ENCODE data around the gene MAGI2.

MAGI2 gene

DNA sequence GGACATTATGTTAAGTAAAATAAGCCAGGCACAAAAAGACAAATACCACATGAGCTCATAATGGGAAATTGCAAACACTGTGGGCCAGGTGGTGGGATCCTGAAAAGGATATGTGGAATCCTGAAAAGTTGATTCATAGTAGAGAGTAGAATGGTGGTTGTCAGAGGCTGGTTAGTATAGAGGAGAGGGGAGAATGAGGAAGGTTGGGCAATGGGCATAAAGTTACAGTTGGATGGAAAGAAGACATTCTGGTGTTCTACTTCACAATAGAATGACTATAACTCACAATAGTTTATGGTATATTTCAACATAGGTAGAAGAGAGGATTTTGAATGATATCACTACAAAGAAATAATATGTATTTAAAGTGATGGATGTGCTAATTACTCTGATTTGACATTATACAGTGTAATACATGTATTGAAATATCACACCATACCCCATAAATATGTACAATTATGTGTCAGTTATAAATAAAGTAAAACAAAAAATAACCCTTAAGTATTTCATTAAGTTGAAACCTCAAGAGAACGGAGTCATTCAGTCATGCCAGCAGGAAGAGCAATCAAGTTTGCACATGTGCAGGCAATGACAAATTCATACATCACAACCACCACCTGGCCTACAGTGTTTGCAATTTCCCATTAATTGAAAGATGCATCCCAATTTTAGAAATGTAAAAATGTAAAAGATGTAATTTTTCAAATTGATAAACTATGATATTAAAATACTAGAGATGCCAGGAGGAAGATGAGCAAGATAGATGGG lies 156.7 kb downstream of the MAGI2 start:
- DNase-seq = no peak

DNA sequence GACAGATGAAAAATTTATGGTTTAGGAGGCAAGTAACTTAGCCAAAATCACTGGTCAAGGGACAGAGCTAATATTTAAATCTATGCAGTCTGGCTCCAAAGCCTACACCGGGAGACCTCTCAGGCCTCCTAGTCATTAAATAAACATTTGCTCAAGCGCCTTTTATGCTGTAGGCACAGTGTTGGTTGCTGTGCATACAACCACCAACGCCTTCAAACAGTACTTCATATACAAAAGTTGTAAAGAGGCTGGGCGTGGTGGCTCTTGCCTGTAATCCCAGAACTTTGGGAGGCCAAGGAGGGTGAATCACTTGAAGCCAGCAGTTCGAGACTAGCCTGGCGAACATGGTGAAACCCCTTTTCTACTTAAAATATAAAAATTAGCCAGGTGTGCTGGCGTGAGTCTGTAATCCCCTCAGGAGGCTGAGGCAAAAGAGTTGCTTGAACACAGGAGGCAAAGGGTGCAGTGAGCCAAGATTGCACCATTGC lies 159.8 kb downstream of the MAGI2 start:
- DNase-seq = no peak

DNA sequence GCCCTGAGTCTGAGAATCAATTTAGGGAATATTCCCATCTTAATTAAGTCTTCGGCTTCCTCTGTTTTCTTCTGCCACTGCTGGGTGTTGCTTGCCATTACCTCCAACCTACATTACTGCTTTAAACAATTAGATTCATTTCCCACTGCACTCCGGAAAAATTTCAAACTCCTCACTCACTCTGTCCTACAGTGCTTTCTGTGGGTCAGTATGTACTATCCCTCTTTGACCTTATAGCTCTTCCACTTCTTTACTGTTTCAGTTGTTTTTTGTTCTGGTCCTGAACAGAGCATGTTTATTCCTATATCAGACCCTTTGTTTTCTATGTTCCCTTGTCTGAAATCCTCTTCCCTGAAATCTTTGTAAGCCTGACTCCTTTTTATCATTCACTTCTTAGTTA lies 160.6 kb downstream of the MAGI2 start:
- no peak for DNase-seq

DNA sequence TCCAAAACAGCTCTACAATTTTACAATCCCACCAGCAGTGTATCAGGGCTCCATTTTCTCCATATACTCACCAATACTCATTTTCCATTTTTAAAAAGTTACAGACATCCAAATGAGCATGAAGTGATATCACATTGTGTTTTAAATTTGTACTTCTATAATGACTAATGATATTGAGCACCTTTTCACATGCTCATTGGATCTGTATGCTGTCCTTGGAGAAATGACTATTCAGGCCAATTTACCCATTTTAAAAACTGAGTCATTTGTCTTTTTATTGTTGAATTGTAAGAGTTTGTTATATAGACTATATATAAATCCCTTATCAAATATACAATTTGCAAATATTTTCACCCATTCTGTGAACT lies 162.0 kb downstream of the MAGI2 start:
- DNase-seq = no peak

DNA sequence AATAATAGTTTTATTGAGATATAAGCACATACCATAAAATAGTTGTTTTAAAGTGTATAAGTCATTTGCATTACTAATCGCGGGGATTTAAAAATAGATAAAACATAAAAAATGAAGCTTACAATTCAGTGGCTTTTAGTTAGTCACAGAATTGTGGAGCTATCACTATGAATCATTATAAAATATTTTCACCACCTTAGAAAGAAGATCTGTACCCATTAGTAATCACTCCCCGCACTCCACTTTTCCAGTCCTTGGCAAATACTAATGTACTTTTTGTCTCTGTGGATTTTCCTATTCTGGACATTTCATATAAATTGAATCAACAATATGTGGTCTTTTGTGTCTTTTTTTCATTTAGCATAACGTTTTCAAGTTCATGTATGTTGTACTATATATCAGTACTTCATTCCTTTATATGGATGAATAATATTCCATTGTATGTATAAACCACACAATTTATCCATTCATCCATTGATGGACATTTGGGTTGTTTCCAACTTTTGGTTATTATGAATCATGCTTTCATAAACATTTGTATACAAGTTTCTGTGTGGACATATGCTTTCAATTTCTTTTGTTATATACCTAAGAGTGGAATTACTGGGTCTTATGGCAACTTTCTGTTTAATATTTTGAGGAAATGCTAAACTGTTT lies 162.5 kb downstream of the MAGI2 start:
- no peak for DNase-seq

DNA sequence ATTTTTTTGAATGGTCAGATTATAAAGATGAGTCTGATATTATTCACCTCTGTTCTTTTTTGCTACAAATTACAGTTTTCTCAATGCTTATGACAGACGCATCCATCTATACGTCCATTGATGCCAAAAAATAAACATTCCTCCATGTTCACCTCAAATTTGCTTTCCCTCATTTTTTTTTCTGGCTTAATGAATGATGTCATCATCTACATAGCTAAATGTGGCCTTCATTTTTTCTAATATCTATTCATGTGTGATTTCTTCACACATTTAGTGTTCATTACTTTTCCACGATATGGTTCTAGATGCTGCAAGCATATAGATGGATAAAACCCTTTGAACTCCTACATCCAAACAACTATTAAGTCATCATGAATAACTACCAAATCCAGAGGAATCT lies 163.1 kb downstream of the MAGI2 start:
- DNase-seq = no peak

DNA sequence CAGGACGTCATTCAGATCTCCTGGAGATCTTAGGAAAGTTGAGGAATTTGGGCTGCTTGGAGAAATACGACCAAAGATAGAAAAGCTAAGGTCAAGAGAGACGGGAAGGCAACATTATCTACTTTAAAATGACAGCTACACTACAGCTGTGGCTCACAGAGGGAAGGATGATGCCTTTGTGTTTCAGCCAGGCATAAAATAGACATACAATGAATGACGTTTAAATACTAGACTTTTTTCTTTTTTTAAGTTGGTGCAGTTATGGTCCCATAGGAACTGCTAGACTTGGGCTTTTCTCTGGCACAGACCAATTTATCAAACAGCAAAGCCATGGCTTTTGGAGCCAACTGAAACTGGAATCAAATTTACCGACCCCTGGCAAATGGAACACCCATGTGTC lies 164.8 kb downstream of the MAGI2 start:
- no peak for DNase-seq

DNA sequence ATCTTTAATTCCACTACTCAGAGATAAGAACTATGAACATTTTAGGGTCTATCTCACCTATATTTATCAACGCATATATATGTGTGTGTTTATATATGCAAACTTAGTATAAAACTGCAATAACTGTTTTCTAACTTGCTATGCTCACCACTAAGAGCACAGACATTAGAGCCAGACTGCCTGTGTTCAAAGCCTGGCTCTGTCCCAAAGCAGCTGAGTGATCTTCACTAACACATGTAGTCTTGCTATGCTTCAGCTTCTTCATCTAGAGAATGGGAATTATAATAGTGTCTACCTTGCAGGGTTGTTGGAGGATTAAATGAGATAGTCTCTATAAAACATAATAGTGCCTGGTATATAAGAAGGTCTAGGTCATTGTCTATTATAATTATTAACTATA lies 165.5 kb downstream of the MAGI2 start:
- DNase-seq = no peak

DNA sequence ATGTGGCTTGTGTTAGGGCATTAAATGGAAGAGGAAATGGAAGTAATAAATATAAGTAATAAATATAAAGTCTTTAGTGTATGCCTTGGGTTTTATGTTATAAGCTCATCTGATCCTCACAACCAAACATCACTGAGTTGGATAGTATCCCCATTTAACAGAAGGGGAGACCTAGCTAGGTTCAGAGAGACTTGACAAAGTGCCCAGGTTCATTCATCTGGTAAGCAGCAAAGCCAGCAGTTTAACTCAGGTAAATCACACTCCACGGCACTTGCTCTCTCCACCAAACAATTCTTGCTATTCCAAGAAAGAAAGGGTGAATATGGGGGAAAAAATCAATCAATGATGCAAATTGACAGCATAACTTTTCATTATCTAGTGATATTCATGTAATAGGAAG lies 167.3 kb downstream of the MAGI2 start:
- DNase-seq = no peak

DNA sequence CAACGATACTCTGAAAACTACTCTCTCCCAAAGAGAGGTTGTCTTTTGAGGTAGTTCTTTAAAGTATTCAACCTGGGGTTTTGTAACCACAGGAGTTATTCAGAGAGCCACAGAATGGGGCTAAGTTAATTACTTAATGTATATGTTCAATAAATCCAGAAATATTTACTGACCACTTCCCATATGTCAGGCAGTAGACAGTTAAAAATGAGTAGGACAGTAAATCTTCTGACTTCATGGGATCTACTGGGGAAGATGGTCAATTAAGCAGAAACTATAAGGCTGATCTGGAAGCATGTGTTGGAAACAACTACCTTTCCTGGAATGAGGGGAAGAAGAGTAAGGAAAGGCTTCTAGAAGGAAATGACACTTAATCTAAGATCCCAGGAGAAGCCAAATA lies 167.7 kb downstream of the MAGI2 start:
- DNase-seq = no peak

DNA sequence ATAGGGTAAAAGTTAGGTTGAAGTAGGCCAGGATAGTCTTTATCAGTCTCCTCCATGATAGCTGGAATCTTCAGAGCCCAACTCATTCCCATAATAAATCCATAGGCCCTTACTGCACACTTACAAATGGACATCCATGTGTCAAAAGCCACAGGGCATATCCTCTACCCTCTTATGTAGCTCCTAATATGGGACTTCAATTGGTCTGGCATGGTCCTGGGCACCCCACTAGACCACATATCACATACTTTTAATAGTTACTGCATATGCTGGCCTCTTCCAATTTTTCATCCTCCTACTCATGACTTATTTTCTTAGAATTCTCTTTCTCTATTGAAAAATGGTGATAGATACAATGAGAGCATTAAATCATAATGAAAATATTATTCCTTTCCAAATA lies 169.3 kb downstream of the MAGI2 start:
- no peak for DNase-seq

DNA sequence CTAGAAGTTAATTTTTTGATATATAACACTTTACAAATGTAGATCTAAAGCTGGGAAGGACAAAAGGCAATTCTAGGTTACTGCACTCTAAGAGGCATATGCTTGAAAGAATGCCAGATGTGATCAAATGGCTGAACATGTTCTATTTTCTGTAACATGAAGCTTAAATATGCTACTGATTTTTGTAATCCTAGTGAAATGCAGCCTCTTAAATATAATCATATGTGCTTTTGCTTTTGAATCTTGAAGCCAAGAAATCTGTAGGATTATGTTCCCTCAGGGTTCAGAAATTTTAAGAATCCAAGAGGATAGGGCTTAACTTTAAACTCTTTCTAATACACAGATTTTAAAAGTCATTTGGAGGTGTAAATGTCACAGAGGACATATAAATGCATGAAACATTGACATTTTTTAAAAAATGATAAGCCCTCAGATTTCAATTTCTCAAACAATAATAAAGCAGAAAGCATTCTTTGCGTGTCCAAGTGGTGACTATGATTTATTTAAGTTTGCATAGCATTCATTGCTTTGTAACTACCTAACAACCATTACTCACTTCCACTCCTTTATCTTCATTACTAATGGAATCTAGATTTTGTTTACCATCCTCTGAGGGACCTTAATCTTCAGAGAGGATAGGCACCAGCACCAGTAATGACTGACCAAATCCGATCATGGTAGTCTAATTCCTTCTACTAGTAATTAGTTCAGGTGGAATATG lies 170.4 kb downstream of the MAGI2 start:
- no peak for DNase-seq

DNA sequence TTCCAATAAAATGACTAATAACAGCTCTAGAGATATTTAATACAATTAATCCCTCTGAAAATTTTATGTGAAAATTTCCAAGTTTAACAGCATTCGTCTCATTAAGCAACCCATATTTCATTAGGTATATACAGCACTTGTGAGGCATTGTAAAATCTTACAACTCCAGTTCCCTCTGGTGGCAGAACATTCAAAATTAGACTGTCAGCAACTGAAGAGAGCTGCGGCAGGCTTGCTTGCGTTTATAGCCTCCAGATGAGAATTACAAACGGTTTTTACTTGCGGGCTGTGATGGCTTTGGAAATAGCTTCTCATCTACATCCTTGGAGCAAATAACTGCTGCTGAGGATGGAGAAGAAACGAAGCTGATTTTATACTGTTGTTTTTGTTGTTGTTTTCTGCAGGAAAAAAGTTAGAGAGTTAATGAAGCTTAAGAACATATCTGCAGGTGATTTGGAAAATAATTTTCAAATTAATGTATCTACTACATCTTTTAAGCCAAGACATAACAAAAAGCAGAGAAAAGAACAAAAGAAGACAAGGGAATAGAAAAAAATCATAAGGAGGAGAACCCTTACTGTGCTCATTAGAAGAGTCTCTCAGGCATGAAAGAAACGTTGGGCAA lies 171.3 kb downstream of the MAGI2 start:
- no peak for DNase-seq

DNA sequence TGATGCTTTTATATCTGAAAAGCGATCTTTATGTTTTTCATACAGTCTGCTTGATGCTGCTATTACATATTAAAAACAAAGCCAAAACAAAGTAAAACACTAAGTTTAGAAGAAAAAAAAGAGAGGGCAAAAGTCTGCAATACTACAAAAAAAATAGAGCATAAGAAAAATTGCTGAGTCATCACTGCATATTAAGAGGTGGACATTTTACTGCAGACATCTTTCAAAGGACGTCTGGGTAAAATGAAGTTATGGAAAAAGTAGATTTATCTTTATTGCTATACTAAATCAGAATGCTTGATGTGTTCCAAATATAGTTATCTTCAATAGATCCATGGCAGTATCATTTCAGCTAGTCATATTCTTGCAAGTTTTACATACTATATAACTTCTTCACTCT lies 172.0 kb downstream of the MAGI2 start:
- no peak for DNase-seq

DNA sequence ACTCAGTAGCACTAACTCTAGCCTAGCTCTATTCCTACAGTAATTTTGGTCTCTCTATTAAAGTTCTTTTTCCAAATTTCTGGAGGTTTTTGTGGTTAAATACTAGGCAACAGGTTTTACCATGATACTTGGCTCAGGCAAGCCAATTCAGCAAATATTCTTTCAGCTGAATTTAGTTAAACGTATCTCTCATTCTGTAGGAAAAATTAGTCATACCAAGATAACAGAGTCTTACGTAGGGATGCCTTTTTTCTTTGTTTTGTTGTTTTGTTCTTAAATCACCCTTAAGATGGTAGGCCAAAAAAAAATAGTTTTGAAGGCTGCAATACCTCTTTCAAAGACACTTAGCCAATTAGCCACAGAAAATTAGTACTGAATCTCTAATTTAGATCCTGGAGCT lies 180.5 kb downstream of the MAGI2 start:
- DNase-seq = no peak

DNA sequence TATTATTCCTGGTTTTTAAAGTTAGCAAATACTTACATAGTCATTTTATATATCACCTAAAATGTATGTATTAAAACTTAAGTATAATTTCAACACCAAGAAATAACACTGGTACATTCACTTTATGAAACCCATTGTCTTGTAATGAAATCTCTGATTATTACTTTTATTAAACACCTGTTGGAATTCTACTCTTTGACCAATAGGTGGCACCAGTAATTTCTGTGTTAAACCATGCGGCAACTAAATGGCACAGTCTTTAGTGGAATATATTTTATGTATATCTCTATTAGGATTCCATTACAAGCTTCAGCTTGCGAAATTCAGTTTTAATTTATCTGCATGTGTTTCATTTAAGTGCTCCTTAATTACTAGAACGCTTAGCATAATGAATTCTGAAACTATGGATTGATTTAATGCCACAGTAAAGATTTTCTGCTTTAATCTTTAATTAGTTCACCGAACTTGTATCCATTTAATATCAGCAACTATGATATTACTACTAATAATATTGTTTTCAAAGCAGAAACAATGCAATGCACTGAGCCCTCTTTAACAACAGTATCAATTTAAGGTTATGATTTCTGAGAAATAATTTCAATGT lies 181.3 kb downstream of the MAGI2 start:
- no peak for DNase-seq

DNA sequence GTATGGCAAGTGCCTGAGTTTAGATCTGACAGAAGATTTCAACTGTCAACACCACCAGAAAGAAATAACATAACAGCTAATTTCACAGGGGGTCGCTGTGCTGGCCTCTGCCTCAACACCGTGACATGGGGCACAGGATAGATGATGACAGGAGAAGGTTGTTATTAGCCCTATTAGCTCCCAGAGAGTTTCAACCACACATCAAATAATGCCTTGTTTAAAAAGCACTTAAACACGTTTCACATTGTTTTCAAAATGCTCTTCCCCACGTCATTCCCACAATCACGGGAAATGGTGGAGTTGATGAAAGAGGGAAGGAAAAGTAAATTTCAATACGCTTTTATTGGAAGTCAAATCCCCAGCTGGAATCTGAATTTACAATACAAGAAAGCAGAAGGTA lies 184.7 kb downstream of the MAGI2 start:
- no peak for DNase-seq

DNA sequence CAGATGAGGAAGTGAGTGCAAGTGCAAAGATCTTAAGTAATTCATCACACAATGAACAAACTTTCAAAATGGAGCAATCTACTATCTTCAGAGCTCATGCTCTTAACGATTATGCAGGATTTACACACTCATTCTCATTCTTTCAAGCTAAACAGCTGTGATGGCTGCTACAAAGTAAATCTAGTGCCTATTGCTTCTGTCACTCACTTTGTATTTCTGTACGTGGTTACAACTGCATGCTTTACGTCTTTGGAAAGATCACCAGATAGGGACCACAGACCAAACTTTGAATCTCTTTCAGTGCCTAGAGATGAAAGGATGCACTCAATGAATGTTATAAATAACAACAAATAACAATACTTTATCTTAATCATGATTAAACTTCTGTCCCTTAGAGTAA lies 194.6 kb downstream of the MAGI2 start:
- no peak for DNase-seq

DNA sequence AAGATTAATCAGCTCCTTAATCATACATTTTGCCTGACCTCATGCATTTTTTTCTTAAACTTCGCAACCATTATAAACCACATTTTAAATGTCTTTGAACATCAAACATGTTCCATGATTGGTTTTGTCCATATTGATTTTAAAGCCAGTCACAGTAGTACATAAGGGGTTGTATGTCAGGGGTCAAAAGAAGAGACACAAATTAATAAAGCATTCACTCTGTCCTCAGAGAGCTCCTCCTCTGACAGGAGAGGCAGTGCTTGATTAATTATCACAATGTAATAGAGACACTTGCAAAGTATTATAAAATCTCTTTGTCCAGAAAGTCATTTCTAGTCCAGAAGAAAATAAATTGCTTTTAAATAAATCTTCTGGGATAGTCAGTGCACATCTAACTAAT lies 195.5 kb downstream of the MAGI2 start:
- no peak for DNase-seq

DNA sequence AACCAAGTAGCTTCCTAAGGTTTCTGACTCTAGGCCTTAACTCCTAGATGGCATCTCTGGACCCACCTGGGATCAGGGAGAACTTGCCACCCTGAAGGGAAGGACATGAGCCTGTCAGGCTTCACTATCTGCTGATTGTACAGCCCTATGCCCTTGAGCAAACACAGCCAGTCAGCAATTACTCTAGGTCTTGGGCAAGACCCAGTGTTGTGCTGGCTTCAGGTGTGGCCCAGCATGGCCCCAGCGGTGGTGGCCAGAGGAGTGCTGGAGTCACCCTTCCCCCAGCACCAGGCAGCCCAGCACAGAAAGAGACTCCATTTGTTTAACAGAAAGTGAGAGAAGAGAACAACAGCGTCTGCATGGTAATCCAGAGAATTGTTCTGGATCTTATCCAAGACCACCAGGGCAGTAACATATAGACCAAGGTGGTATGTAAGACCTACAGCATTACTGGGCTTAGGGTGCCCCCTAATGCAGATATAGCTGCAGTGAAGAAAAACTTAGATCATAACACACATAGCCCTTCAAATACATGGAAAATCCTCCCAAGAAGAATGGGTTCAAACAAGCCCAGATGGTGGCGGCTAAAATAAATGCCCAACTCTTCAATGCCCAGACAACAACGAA lies 207.7 kb downstream of the MAGI2 start:
- DNase-seq = no peak

DNA sequence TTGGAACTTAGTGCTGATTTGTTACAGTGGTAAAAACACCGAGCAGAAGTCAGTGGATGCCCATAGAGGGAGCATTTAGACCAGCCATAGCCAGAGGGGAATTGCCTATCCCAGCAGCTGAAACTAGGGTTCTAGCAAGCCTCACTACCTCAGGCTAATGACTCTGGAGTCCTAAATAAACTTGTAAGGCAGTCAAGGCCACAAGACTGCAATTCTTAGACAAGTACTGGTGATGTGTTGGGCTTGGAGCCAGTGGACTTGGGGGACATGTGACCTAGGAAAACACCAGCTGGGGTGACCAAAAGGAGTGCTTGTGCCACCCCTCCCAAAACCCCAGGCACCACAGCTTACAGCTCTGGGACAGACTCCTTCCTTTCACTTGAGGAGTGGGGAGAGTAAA lies 209.0 kb downstream of the MAGI2 start:
- no peak for DNase-seq

DNA sequence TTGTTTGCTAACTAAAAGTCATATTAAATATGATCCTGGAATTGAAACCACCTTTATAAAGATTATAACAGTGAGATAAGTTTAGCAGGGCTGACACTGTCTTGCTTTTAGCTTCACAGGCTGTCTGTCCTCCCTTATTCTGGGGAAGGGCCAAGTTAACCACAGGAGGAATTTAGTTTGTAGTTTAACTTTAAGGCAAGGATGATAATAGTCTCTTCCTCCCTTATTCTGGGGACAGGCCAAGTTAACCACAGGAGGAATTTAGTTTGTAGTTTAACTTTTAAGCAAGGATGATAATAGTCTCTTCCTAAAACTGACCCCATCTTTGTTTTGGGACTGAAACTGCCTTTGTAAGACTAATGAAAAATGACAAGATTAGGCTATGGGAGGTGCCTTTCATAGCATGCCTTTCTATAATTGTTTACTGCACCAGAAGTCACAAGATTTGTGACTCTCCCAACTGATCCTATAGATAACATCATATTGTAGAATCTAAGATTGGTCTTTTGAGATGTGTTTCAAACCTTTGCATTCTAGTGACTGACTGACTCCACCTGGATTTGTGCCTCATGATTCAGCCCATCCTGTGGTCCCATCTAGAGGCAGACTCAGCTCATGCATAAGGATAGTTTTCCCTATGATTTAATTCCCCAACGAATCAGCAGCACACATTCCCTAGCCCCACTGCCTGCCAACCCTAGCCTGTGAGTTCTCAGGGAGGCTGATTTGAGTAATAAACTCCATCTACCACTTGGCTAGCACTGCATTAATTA lies 212.0 kb downstream of the MAGI2 start:
- DNase-seq = no peak
